Lung (tissue), 16 donors: Measurements from ENCODE around the gene SIMC1. TPM values are rescaled to one million over a fixed set of nuclear protein-coding genes. Genes with fewer than 3 reads are reported as not detected.
"Not testable (repeated sequence)": the region's sequence is repeated elsewhere in the genome, so short reads cannot be mapped to it uniquely, and the experiment has no call there.

ENCODE experiments used
- ATAC-seq: fragments of 200-7000 bp; cut with Tn5 transposase; one replicate; pipeline ENCODE4 v1.9.1; 2020; ENCODE audit warnings: moderate number of reproducible peaks; ENCODE audit not compliant: insufficient read depth, low FRiP score
- DNase-seq, 3 donors: peaks; one replicate each; pipeline ENCODE4 v3.0.0-alpha.2; 2013 to 2017
- H3K27ac ChIP-seq, 2 donors: one replicate each; pipeline ENCODE4 v1.5.1; 2013; ENCODE audit warnings: mild to moderate bottlenecking in 2 of 2, moderate library complexity in 2 of 2, control low read depth in 1 of 2, inconsistent platforms in 1 of 2, low read depth in 1 of 2, low read length in 1 of 2
- H3K27me3 ChIP-seq, 3 donors: one replicate each; pipeline ENCODE4 v1.5.1; 2013; ENCODE audit warnings: low read length in 2 of 3; ENCODE audit not compliant: control insufficient read depth in 3 of 3, insufficient read depth in 3 of 3
- H3K36me3 ChIP-seq, 4 donors: one replicate each; pipeline ENCODE4 v1.5.1; 2013; ENCODE audit warnings: low read length in 4 of 4, mild to moderate bottlenecking in 1 of 4, moderate library complexity in 1 of 4; ENCODE audit not compliant: control insufficient read depth in 4 of 4, insufficient read depth in 4 of 4
- H3K4me1 ChIP-seq, 5 donors: one replicate each; pipeline ENCODE4 v1.5.1; 2013; ENCODE audit warnings: low read length in 5 of 5, mild to moderate bottlenecking in 2 of 5, moderate library complexity in 1 of 5; ENCODE audit not compliant: control insufficient read depth in 5 of 5, insufficient read depth in 5 of 5
- H3K4me3 ChIP-seq: one replicate; pipeline ENCODE4 v1.5.1; 2013; ENCODE audit warnings: mild to moderate bottlenecking, control low read depth, moderate library complexity
- H3K9ac ChIP-seq, 2 donors: one replicate each; pipeline ENCODE4 v1.5.1; 2013; ENCODE audit warnings: low read length in 2 of 2, control low read depth in 1 of 2; ENCODE audit not compliant: insufficient read depth in 1 of 2
- H3K9me3 ChIP-seq, 4 donors: one replicate each; pipeline ENCODE4 v1.5.1; 2013; ENCODE audit warnings: low read length in 3 of 4, mild to moderate bottlenecking in 1 of 4, moderate library complexity in 1 of 4; ENCODE audit not compliant: control insufficient read depth in 4 of 4, insufficient read depth in 3 of 4
- WGBS, 2 donors: extraction: QIAGEN DNeasy Blood & Tissue Kit; methylation state at CpG; one replicate each; pipeline ENCODE4 v1.1.7; 2013; 5-methylcytosine and 5-hydroxymethylcytosine counted together
- long read RNA-seq, 5 donors: transcript quantifications; one replicate each; lab custom pipeline, GENCODE V29; 2026
- polyA plus RNA-seq, 2 donors: library from polyadenylated mRNA; stranded (reverse); fragments of 200-250 nt; gene quantifications; one replicate each; pipeline ENCODE4 v1.2.1, GENCODE V29; 2013
- total RNA-seq, 2 donors: library from RNA; depleted of rRNA in 1 of 2; stranded (reverse); fragments of >200 nt in 1 of 2; gene quantifications; one replicate each; pipeline ENCODE4 v1.2.1, GENCODE V29; 2014 to 2021
- TF ChIP-seq, protein P1 (sequence below): IDR thresholded peaks from 2 replicates; pipeline ENCODE4 v1.5.1; 2012; ENCODE audit warnings: mild to moderate bottlenecking; ENCODE audit errors: control extremely low read depth, extremely low read depth
- donor health status: control.
- donor health status: control.
- donor health status: Bipolar disorder and iron deficiency.
- donor health status: healthy.
- donor health status: DM: yes; HTN: yes; CAD: no.

Gene SIMC1
- total RNA-seq (10 to 100 TPM; 12.1 to 20.9 TPM), polyA plus RNA-seq (1 to 10 TPM; 3.7 to 5.3 TPM)
- long read RNA-seq, donor 1, partial matches to known transcripts: 5 of 6 reads
- long read RNA-seq, donor 1, other reads (novel, unspliced or antisense): 0 of 6 reads
- long read RNA-seq, donor 2: 0 reads
- long read RNA-seq, donor 3, partial matches to known transcripts: 0 of 2 reads
- long read RNA-seq, donor 3, other reads (novel, unspliced or antisense): 0 of 2 reads
- long read RNA-seq, donor 4, partial matches to known transcripts: 19 of 20 reads
- long read RNA-seq, donor 4, other reads (novel, unspliced or antisense): 0 of 20 reads
- long read RNA-seq, donor 5, transcript SIMC1-203 (10 exons, 2,694 nt): major isoform, 6 of 8 reads
- long read RNA-seq, donor 5, partial matches to known transcripts: 0 of 8 reads
- long read RNA-seq, donor 5, other reads (novel, unspliced or antisense): 0 of 8 reads

DNA sequence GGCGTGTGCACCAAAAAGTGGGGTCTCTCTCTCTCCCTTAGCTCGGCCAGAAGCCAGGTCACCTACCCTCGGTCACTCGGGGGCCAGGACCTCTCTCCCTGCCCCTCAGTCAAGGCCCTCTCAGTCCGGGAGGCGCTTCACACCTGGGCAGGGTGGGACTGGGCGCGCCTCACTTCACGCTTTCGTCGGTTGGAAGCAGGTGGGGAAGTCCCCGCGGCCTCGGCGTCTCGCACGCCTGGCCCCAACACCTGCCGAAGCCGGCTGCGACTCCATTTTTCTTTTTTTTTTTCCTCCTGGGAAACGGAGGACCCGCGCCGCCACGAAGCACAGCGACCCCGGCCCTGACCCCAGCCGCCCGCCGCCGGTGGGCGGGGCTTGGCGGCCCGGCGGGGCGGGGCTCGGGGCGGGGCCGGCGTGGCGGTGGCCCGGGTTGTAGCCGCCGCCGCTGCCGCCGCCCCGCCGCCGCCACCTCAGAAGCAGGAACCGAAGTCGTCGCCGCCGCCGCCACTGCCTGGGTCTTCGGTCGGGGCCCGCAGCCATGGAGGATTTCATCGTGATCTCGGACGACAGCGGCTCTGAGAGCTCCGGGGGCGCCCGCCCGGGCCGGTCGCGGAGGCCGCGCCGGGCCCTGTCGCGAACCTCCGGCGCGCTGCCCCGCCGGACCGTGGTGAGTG is at the start of gene SIMC1:
SIMC1 (plus strand) TSS at position 454 of the 674 bp plus-strand sequence; CDS start at position 539, 85 bp downstream.
- H3K4me3 ChIP-seq: peak within 1 kb of the TSS; percentile 41
- H3K36me3 ChIP-seq, H3K27me3 ChIP-seq, H3K4me1 ChIP-seq, H3K9me3 ChIP-seq, H3K27ac ChIP-seq, H3K9ac ChIP-seq: not testable (repeated sequence)
- ATAC-seq: peak; percentile 86
- peak; percentile 25 to 48 (median 31) for DNase-seq
- WGBS, 2 donors: 4 to 7% methylated on average over 43 to 70 of the region's 81 CpGs

DNA sequence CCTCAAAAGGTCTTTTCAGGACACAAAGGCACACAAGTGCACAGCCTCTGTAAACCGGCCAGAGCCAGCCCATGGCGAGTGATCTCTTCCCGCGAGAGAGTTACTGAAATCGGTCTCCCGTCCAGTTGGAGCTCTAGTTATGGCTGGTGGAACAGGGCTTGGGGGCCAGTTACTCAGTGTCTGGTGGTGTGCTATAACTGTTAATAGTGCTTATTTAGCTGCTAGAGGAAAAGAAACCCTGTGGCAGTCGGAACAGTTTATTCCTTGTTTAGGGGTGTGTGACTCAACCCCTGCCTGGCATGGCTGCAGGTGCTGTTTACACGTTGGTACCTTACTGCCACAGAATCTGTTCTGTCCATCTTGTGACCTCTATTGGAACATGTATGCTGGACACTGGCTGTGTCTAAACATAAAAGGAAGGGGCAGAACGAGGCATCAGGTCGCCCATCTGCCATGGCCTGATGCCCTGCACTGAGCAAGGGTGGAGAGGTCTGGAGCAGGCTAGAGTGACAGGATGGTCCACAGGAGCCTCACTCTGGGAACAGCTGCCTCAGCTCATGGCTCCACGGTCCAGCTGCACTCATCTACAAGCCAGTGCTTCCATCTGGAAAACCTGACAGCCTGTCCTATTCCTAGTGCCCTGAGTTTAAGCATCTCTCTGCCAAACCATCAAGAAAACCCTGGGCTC is 49.6 kb upstream of the SIMC1 start:
- Histone ChIP-seq H3K27ac (no peak overlapping the region), H3K4me1 (peaks cover 0 to 7% (median 0%) of the 10 kb centered on the region in 5 donors), H3K36me3 (no peaks in the 10 kb centered on the region), H3K27me3 (peaks cover 0 to 5% (median 0%) of the 10 kb centered on the region in 3 donors), H3K9me3 (no peaks in the 10 kb centered on the region), H3K4me3 (no peak overlapping the region), H3K9ac (no peak overlapping the region)
- ATAC-seq (no peak), DNase-seq (no peak)
- WGBS, 2 donors: 89 to 92% methylated on average over 11 of the region's 11 CpGs
- TF ChIP-seq, protein P1, sequence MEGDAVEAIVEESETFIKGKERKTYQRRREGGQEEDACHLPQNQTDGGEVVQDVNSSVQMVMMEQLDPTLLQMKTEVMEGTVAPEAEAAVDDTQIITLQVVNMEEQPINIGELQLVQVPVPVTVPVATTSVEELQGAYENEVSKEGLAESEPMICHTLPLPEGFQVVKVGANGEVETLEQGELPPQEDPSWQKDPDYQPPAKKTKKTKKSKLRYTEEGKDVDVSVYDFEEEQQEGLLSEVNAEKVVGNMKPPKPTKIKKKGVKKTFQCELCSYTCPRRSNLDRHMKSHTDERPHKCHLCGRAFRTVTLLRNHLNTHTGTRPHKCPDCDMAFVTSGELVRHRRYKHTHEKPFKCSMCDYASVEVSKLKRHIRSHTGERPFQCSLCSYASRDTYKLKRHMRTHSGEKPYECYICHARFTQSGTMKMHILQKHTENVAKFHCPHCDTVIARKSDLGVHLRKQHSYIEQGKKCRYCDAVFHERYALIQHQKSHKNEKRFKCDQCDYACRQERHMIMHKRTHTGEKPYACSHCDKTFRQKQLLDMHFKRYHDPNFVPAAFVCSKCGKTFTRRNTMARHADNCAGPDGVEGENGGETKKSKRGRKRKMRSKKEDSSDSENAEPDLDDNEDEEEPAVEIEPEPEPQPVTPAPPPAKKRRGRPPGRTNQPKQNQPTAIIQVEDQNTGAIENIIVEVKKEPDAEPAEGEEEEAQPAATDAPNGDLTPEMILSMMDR: no peak

DNA sequence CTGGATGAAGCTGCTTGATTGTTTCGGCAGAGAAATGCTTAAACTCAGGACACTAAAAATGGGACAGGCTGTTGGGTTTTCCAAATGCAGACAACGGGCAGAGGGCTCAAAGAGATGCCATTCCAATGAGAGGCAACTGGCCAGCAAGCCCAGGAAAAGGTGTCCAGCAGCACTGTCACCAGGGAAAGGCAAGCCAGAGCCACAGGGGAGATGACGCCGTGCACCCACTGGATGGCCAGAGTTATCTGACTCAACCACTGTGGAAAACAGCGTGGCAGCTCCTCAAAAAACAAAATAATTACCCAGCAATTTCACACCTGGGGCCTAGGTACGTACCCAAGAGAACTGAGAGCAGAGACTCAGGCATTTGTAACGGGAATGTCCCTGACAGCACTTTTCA is 48.4 kb upstream of the SIMC1 start:
- WGBS, 2 donors: 76 to 80% methylated on average over 7 of the region's 7 CpGs
- ATAC-seq (no peak), DNase-seq (no peak)
- TF ChIP-seq, protein P1: no peak
- no peaks in the 10 kb centered on the region for H3K9me3 ChIP-seq
- H3K9ac ChIP-seq: no peak overlapping the region
- H3K27ac ChIP-seq: no peak overlapping the region
- H3K4me1 ChIP-seq: peaks cover 0 to 5% (median 0%) of the 10 kb centered on the region in 5 donors
- H3K4me3 ChIP-seq: no peak overlapping the region
- H3K27me3 ChIP-seq: peaks cover 0 to 5% (median 0%) of the 10 kb centered on the region in 3 donors
- H3K36me3 ChIP-seq: no peaks in the 10 kb centered on the region
